NCI-H1105 (cell line): ENCODE results near the gene GFY.
A peak's percentile ranks its signal among the peaks of the same experiment; 100 is the strongest.
"Not testable (repeated sequence)": the region's sequence is repeated elsewhere in the genome, so short reads cannot be mapped to it uniquely, and the experiment has no call there.

Experiments used
- DNase-seq: peaks from one replicate; lab custom pipeline; 2025; lab: John Stamatoyannopoulos, UW

GFY gene

GRCh38 chr19:49444100-49444700 is 19.0 kb downstream of the GFY start:
- DNase-seq: not testable (repeated sequence)

- no peak for DNase-seq
These were observed 20.8 kb downstream of the GFY start for GRCh38 chr19:49445997-49446396.

GRCh38 chr19:49447485-49448431 is 22.6 kb downstream of the GFY start:
- DNase-seq: no peak

GRCh38 chr19:49448432-49448786 is 23.2 kb downstream of the GFY start:
- no peak for DNase-seq

- no peak for DNase-seq
These were observed 25.2 kb downstream of the GFY start for GRCh38 chr19:49450405-49450804.

- DNase-seq: peak; percentile 99
These were observed 26.4 kb downstream of the GFY start, which contains the start of gene PIH1D1 for GRCh38 chr19:49451430-49452181. PIH1D1 (minus strand) TSS chr19:49451814; CDS start chr19:49451574, 240 bp downstream.

- DNase-seq: peak; percentile 98
These were observed 28.0 kb downstream of the GFY start, which contains the start of gene ALDH16A1 for GRCh38 chr19:49453013-49453756. ALDH16A1 (plus strand) TSS chr19:49453225; CDS start chr19:49453332, 107 bp downstream.

GRCh38 chr19:49453757-49454240 is 28.6 kb downstream of the GFY start:
- no peak for DNase-seq

GRCh38 chr19:49455773-49456172 is 30.6 kb downstream of the GFY start:
- DNase-seq: no peak

- DNase-seq: no peak
These were observed 31.1 kb downstream of the GFY start for GRCh38 chr19:49456326-49456725.

- DNase-seq: no peak
These were observed 33.3 kb downstream of the GFY start for GRCh38 chr19:49458567-49458903.

GRCh38 chr19:49459388-49459787 is 34.2 kb downstream of the GFY start:
- DNase-seq: no peak

- not testable (repeated sequence) for DNase-seq
These were observed 35.9 kb downstream of the GFY start for GRCh38 chr19:49461130-49461529.

- no peak for DNase-seq
These were observed 36.5 kb downstream of the GFY start for GRCh38 chr19:49461656-49462055.

- no peak for DNase-seq
These were observed 37.3 kb downstream of the GFY start for GRCh38 chr19:49462492-49462891.

- DNase-seq: no peak
These were observed 39.0 kb downstream of the GFY start for GRCh38 chr19:49463960-49464740.

- no peak for DNase-seq
These were observed 40.2 kb downstream of the GFY start for GRCh38 chr19:49465371-49465770.

GRCh38 chr19:49468199-49468598 is 43.0 kb downstream of the GFY start:
- DNase-seq: no peak

GRCh38 chr19:49468746-49469447 is 43.7 kb downstream of the GFY start:
- no peak for DNase-seq
